DND-41 (cell line): Measurements from ENCODE around the gene TOX3.

Source experiments
- EZH2 ChIP-seq: IDR thresholded peaks from 3 replicates; pipeline ENCODE4 v1.6.1; 2012; ENCODE audit warnings: borderline replicate concordance, low read depth, mild to moderate bottlenecking, moderate library complexity, low read length, inconsistent platforms; ENCODE audit not compliant: severe bottlenecking
- TF ChIP-seq, protein P1 (sequence below): IDR thresholded peaks from 2 replicates; pipeline ENCODE4 v1.5.1; 2012; ENCODE audit warnings: borderline replicate concordance, low read length, moderate library complexity, mild to moderate bottlenecking; ENCODE audit not compliant: poor library complexity, severe bottlenecking; ENCODE audit errors: extremely low read depth

DNA sequence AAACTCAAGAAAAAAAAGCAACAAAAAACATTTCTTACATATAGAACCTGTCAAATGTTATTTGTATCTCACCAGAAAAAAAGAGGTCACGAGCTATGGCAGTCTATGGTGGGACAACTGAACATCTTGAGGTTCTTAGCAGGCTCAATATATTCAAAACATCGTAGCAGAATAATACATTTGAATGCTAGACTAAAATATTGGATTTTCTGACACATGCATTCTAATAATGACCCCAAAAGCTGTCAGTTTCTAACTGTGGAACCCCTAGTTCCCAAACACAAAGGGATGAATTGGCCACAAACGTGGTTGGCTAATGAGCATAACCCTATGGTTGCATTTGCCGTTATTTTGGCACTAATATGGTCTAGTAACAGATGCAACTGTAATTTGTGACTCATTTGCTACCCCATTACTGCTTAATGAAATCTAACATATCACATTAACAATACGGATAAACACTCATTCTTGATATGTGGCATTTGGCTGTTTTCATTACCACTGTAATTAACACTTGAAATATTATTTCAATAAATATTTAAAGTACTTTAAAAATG lies 81.2 kb downstream of the TOX3 start:
- TF ChIP-seq, protein P1, sequence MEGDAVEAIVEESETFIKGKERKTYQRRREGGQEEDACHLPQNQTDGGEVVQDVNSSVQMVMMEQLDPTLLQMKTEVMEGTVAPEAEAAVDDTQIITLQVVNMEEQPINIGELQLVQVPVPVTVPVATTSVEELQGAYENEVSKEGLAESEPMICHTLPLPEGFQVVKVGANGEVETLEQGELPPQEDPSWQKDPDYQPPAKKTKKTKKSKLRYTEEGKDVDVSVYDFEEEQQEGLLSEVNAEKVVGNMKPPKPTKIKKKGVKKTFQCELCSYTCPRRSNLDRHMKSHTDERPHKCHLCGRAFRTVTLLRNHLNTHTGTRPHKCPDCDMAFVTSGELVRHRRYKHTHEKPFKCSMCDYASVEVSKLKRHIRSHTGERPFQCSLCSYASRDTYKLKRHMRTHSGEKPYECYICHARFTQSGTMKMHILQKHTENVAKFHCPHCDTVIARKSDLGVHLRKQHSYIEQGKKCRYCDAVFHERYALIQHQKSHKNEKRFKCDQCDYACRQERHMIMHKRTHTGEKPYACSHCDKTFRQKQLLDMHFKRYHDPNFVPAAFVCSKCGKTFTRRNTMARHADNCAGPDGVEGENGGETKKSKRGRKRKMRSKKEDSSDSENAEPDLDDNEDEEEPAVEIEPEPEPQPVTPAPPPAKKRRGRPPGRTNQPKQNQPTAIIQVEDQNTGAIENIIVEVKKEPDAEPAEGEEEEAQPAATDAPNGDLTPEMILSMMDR, result no peak
- TF ChIP-seq EZH2, result no peak
